GM19043 (cell line): ENCODE measurements around the gene ROBO1.

Experiments used
- ATAC-seq: cut with Tn5 transposase; IDR thresholded peaks from one replicate; pipeline ENCODE4 v1.9.1; 2021; ENCODE audit warnings: low read depth; ENCODE audit not compliant: unreplicated experiment

Gene ROBO1

GRCh38 chr3:79672731-79673130, 95.1 kb downstream of the ROBO1 start:
- ATAC-seq, result no peak

DNA sequence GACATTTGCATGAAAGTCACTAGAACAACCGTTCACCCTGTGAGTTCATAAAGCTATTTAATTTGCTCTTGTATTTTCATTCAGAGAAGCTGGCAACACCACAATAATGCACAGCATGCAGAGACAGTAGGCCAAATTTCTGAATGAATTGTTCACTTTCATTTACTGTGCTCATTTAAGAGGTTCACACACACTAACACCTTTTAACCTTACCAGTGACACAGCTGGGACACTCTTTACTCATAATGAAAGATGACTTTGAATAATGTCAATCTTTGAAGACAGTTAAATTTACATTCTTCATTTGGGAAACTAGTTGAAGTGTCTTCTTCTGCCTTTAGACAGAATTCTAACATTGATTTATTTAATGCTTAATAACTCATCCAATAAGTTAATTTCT, 95.7 kb downstream of the ROBO1 start:
- ATAC-seq, result no peak

DNA sequence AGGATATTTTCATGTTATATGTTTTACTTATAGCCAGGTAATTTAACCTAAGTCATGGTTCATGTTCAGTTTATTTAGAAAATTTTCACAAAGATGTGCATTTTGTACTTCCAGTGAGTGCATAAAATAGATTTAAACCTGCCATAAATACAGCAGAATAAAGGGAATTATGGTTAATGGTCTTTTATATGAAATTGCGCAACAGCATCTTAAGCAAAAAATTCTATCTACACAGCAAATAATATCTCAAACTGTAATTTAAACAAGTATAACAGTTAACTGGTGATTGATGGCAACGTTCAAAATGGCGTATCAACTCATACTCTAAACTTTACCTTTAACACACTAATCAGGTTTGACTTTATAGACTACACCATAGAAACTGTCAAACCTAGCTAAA, 97.6 kb downstream of the ROBO1 start:
- no peak for ATAC-seq

DNA sequence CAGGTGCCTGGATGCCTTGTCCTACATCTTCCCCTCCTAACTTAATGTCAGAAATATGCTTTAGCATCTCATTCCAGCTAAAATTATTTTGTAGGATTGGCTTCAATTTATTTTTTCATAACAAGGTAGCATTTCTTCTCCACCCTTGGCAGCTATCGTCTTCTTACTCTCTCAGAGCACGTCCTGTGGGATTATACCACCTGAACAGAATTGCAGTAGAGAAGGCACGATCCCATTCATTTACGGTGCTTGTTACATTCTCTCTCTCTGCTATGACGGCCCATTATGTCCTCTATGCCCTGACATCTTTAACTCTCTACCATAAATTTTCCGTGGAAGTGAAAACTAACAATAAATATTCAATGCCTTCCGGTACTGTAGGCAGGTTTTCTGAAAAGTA, 103.3 kb downstream of the ROBO1 start:
- ATAC-seq, result no peak

DNA sequence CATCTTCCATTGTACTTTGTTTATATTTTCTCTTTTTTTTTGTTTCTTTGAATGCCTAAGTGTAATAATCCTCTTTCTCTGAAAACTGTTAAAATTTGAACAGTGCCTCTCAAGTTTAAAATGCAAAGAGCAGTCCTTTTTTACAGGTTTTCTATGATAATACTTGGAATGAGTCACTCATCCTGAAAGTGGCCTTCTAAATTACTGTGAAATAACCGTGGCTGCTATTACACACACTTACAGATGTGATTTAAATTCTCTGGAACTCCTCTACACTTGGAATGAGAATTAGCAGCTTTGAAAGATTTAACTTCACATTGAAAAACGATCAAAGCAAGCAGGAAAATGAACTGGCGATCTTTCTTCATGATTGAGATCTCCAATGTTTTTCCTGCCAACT, 105.9 kb downstream of the ROBO1 start:
- no peak for ATAC-seq

DNA sequence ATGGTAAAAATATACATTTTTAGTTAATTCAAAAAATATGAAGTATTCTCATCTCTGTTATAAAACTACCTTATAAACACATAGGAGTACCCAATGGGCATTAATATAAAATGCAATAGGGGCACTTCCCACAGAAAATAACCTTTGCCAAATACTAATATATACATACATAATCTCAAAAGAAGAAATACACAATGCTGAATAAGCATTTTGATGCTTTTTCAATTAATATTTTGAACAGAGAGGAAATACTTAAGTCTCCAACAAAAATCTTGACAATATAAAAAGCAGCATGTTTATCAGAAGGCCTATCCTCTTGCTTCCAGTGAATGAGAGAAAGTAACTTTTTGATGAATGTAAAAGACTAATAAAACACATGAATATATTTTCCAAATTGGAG, 110.7 kb downstream of the ROBO1 start:
- no peak for ATAC-seq

GRCh38 chr3:79654019-79654418, 113.8 kb downstream of the ROBO1 start:
- no peak for ATAC-seq

GRCh38 chr3:79653266-79653830, 114.5 kb downstream of the ROBO1 start:
- no peak for ATAC-seq

DNA sequence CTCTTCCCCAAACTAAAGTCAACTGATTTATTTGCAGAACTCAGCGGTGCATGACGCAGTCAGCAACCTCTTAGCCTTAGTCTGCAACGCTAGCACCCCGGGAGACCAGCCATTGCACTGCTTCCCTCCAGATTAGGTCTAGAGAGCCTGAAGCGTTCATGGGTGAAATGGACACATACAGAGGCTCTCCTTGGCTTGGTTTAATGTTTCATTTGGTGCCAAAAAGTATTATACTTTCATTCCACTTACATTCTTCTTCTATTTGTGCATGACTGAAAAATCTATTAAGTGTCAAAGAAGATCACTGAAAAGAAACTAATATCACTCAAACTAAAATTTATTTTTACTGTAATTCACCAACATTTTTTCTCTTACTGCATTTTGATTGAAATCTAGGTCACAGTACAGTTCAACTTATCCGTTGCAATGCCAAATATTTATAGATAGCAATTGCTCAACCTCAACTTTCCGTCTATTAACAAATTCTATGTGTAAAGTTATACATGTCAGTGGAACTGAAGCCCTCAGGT, 116.2 kb downstream of the ROBO1 start:
- ATAC-seq, result no peak

DNA sequence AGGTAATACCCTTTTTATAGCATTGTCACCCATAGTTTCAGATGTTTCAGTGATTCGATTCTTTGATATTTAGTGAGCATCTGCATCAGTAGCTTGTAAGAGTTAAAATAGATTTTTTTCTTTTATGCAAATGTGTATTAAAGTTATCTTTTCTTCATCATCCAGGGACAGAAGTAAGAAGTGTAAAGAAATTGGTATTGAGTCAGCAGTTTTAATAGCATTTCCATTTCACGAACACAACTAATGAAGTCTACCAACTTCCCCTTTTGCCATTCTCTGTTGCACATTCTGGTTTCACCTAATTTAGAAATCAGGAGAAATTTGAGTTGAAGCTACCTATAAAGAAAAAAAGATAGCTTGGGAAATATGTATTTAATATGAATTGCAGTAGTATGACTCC, 127.9 kb downstream of the ROBO1 start:
- ATAC-seq, result no peak

DNA sequence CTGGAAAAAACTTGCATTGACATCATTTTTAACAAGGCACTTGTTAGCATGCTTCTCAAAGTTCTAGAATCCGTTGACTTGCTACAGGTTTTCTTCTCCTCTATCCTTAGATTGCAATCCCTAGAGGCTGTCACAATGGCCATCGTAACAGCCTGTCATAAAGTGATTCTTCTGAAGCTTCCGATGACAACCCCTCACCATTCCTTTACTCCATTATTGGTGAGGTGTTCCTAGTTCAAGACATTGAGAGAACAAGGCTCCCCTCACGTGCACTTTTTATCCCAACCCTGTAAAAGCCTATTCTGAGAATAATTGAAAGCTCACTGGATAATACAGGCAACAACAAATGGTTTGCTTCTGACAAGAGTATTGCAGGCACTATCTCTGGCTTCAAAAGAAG, 131.4 kb downstream of the ROBO1 start:
- ATAC-seq, result no peak

- ATAC-seq, result no peak
Measured at GRCh38 chr3:79632842-79633241, 135.0 kb downstream of the ROBO1 start.

DNA sequence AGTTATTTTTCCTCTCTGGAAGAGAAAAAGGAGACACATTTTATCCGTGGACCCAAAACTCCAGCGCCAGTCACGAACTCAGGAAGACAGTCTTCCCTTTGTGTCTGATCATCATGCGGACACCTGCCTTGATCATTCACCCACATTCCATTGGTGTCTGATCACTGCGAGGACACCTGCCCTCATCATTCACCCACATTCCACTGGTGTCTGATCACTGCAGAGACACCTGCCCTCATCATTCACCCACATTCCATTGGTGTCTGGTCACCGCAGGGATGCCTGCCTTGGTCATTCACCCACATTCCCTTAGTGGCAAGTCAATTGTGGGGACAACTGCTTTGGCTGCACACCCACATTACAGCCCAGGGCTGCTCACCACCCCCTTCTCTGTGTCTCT, 148.9 kb downstream of the ROBO1 start:
- no peak for ATAC-seq

GRCh38 chr3:79606414-79606813, 161.4 kb downstream of the ROBO1 start:
- no peak for ATAC-seq

DNA sequence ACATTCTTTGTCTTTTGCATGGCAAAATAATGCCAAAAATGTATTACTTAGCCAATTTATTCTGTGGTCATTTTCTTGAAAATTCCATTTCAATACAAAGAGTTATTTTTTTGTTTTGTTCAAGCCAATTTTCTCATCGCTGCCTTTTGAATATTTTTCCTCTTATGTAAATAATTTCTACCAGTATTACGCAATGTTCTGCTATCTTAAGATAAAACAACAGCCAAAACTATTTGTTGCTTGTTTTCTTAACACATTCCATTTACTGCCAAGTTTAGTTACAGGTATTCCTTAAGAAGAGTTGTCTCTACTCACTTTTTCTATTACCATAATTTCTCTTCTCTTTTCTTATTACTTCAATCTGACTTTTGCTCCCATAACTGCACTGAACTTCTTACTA, 163.1 kb downstream of the ROBO1 start:
- no peak for ATAC-seq

- ATAC-seq, result no peak
Measured at GRCh38 chr3:79602385-79602784, 165.4 kb downstream of the ROBO1 start.

- no peak for ATAC-seq
Measured at GRCh38 chr3:79598594-79598993, 169.2 kb downstream of the ROBO1 start.

DNA sequence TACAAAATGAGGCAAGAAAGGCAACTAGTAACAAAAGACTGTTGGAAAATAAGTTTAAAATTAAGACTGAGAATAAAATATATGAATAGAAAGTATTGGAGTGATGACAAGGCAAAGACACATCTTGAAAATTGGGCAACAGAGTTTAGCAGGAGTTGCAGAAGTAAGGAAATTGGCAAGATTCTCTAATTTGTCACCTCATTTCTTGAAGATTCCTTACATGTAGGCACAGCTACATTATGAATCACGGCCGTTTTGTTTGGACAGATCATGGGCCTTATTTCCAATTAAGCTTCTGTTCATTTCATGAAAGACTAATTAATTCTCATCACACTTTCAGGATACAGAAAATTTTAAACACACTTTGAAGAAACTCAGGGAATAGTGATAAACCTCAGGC, 170.1 kb downstream of the ROBO1 start:
- ATAC-seq, result no peak

- ATAC-seq, result no peak
Measured at GRCh38 chr3:79587150-79587549, 180.6 kb downstream of the ROBO1 start.

DNA sequence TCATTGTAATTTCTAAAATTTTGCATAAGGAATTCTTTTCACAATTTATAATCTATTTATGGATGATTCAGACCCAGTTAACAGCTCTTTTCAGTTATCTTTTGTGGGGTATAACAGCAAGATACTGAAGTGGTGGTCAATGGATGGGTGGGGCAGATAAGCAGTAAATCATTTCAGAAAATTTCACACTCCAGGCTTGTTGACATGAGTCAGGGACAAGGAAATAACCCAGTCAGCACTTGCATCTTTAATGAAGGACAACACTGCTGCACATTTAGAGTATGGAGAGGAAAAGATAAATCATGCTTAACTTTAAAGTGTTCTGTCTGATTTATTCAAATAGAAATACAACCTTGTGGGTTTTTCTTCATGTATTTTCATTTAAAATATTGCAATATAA, 181.6 kb downstream of the ROBO1 start:
- no peak for ATAC-seq

DNA sequence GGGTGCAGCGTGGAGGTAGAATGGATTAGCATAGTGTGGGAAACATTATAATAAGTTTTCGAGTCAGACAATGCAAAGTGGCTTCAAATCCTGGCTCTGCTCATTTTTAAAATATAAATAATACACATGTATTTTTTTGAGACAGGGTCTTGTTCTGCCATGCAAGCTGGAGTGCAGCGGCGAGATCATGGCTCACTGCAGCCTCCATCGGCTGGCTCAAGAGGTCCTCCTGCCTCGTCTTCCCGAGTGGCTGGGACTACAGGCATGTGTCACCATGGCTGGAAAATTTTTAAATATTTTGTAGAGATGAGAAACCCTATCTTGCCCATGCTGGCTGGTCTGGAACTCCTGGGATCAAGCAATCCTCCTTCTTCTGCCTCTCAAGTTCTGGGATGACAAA, 194.9 kb downstream of the ROBO1 start:
- ATAC-seq, result no peak

- no peak for ATAC-seq
Measured at GRCh38 chr3:79568938-79569337, 198.9 kb downstream of the ROBO1 start.

GRCh38 chr3:79564192-79564591, 203.6 kb downstream of the ROBO1 start:
- ATAC-seq, result no peak
